ENCODE data around the gene TCF4.

Gene TCF4

DNA sequence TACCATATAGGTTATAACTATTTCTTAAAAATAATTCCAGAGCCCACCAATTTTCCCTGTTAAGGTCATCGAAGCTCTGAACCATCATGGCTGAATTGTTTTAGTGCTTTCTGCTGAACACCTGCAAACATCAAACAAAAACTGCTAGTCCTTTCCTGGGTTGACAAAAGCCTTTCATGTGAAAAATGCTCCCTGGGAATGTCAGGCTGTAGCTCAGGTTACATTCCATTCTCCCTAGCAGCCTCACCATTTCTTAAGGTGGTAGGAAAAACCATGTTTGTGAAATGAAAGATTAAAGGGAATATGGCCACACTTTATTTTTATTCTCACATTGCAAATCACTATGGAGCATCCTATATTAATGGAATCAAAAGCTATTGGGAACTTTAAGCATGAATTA lies 5.7 kb downstream of the TCF4 start (continued):
- TF ChIP-seq, protein P1, sequence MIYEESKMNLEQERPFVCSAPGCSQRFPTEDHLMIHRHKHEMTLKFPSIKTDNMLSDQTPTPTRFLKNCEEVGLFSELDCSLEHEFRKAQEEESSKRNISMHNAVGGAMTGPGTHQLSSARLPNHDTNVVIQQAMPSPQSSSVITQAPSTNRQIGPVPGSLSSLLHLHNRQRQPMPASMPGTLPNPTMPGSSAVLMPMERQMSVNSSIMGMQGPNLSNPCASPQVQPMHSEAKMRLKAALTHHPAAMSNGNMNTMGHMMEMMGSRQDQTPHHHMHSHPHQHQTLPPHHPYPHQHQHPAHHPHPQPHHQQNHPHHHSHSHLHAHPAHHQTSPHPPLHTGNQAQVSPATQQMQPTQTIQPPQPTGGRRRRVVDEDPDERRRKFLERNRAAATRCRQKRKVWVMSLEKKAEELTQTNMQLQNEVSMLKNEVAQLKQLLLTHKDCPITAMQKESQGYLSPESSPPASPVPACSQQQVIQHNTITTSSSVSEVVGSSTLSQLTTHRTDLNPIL (CRISPR knock-in tag; IDR thresholded peaks at IDR 0.05; ENCODE audit: low read depth) = no peak

DNA sequence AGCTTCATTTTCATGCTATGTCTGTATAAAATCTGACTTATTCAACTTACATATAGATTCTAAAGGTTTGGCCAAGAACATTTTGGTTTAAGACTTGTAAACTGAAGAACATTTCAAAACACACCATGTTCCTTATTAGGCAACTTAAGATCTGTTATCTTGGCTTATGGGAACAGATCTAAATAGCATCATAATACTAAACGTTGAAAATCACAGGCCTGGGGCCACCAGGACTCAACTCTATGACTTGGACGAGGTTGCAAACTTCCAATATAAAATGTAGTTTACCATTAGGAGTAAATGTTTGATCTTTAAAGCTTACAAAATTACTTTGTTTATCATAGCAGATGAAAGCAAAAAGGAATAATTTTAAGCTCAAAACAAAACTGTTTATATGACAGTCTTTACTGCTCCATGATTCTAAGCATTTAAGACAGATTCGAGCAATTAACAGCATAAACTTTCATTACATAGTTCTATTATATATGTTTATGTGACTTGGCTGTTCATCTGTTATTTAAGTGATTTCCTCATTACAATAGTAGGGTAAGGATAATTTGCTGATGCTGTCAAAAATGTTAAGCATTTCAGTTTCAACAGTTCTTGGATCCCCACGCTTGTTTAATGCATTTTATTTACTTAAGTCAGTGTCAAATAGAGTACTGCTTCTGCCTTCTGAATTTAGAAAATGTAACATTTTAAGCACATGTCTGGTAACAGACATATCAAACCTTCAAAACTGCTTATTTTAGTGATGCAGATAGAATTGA lies 8.3 kb downstream of the TCF4 start:
- no peak for TF ChIP-seq GLIS3 (CRISPR knock-in tag; IDR thresholded peaks at IDR 0.05)
- TF ChIP-seq SNAI2 (CRISPR knock-in tag; IDR thresholded peaks at IDR 0.05) = no peak
- no peak for ATAC-seq

DNA sequence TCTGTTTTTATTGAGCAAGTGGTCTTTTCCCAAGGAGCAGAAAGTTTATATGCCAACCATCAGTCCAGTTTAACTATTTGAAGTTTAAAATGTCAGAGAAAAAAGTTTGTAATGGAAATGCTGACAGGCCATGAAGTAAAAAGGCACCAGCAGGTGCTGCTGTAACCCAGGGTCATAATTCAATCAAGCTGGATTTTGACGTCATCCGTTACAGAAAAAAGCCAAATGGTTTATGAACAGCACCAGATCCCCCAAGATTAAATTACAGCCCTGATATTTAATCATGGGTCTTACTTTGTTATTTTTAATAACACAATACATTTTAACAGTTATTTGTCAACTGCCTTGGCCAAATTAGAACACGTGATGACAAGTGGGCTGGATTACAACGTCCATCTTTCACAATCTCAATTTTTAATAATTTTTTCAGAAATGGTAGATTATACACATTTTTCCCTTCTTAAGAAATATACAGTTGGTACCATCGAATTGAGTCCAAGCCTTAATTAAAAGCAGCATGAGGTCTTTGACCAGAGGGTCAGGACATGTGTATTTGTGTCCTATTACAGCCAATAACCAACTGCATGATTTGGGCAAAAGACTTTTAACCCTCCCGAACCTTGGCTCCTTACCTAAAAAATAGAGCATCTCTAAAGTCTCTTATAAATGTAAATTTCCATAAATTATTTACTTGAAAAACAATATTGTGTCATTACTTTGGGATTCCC lies 10.0 kb downstream of the TCF4 start:
- ATAC-seq = no peak
- TF ChIP-seq TOX (CRISPR knock-in tag; IDR thresholded peaks at IDR 0.05; ENCODE audit: borderline replicate concordance) (no peak), ARNTL (CRISPR knock-in tag; IDR thresholded peaks at IDR 0.05; ENCODE audit: borderline replicate concordance, low read depth) (peak; percentile 54; the same call in 1 of the 2 replicates), BACH2 (CRISPR knock-in tag; IDR thresholded peaks at IDR 0.05; ENCODE audit: borderline replicate concordance) (no peak), PPARA (CRISPR knock-in tag; IDR thresholded peaks at IDR 0.05; ENCODE audit: borderline replicate concordance) (no peak), RARB (CRISPR knock-in tag; IDR thresholded peaks at IDR 0.05) (no peak), ZNF70 (CRISPR knock-in tag; IDR thresholded peaks at IDR 0.05) (peak; percentile 53; the same call in 1 of the 2 replicates), ZFP30 (CRISPR knock-in tag; IDR thresholded peaks at IDR 0.05) (no peak), ZC3H10 (CRISPR knock-in tag; IDR thresholded peaks at IDR 0.05) (no peak), SNAI2 (CRISPR knock-in tag; IDR thresholded peaks at IDR 0.05) (peak; percentile 98), ZNF8 (CRISPR knock-in tag; IDR thresholded peaks at IDR 0.05) (0 out of 2 replicates have a peak, but pooled peaks have one; percentile 22), TCF4 (CRISPR knock-in tag; IDR thresholded peaks at IDR 0.05; ENCODE audit: borderline replicate concordance) (peak; percentile 95), ESRRG (CRISPR knock-in tag; IDR thresholded peaks at IDR 0.05) (peak; percentile 61; the same call in 1 of the 2 replicates), ISL1 (CRISPR knock-in tag; IDR thresholded peaks at IDR 0.05) (peak; percentile 86), CSDC2 (CRISPR knock-in tag; IDR thresholded peaks at IDR 0.05) (no peak), ZFP3 (CRISPR knock-in tag; IDR thresholded peaks at IDR 0.05) (0 out of 2 replicates have a peak, but pooled peaks have one; percentile 43), OSR1 (CRISPR knock-in tag; IDR thresholded peaks at IDR 0.05) (no peak), GLIS3 (CRISPR knock-in tag; IDR thresholded peaks at IDR 0.05) (0 out of 2 replicates have a peak, but pooled peaks have one; percentile 23), ZNF565 (CRISPR knock-in tag; conservative IDR thresholded peaks at IDR 0.05; ENCODE audit: low read depth) (peak; percentile 75; the same call in 1 of the 2 replicates)
- TF ChIP-seq, protein P2, sequence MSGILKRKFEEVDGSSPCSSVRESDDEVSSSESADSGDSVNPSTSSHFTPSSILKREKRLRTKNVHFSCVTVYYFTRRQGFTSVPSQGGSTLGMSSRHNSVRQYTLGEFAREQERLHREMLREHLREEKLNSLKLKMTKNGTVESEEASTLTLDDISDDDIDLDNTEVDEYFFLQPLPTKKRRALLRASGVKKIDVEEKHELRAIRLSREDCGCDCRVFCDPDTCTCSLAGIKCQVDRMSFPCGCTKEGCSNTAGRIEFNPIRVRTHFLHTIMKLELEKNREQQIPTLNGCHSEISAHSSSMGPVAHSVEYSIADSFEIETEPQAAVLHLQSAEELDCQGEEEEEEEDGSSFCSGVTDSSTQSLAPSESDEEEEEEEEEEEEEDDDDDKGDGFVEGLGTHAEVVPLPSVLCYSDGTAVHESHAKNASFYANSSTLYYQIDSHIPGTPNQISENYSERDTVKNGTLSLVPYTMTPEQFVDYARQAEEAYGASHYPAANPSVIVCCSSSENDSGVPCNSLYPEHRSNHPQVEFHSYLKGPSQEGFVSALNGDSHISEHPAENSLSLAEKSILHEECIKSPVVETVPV (CRISPR knock-in tag; IDR thresholded peaks at IDR 0.05) = peak; percentile 84
- TF ChIP-seq, protein P3, sequence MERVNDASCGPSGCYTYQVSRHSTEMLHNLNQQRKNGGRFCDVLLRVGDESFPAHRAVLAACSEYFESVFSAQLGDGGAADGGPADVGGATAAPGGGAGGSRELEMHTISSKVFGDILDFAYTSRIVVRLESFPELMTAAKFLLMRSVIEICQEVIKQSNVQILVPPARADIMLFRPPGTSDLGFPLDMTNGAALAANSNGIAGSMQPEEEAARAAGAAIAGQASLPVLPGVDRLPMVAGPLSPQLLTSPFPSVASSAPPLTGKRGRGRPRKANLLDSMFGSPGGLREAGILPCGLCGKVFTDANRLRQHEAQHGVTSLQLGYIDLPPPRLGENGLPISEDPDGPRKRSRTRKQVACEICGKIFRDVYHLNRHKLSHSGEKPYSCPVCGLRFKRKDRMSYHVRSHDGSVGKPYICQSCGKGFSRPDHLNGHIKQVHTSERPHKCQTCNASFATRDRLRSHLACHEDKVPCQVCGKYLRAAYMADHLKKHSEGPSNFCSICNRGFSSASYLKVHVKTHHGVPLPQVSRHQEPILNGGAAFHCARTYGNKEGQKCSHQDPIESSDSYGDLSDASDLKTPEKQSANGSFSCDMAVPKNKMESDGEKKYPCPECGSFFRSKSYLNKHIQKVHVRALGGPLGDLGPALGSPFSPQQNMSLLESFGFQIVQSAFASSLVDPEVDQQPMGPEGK (CRISPR knock-in tag; IDR thresholded peaks at IDR 0.05; ENCODE audit: borderline replicate concordance) = no peak
- TF ChIP-seq, protein P1 (CRISPR knock-in tag; IDR thresholded peaks at IDR 0.05; ENCODE audit: low read depth) = peak; percentile 82; the same call in 1 of the 2 replicates
- TF ChIP-seq, protein P4, sequence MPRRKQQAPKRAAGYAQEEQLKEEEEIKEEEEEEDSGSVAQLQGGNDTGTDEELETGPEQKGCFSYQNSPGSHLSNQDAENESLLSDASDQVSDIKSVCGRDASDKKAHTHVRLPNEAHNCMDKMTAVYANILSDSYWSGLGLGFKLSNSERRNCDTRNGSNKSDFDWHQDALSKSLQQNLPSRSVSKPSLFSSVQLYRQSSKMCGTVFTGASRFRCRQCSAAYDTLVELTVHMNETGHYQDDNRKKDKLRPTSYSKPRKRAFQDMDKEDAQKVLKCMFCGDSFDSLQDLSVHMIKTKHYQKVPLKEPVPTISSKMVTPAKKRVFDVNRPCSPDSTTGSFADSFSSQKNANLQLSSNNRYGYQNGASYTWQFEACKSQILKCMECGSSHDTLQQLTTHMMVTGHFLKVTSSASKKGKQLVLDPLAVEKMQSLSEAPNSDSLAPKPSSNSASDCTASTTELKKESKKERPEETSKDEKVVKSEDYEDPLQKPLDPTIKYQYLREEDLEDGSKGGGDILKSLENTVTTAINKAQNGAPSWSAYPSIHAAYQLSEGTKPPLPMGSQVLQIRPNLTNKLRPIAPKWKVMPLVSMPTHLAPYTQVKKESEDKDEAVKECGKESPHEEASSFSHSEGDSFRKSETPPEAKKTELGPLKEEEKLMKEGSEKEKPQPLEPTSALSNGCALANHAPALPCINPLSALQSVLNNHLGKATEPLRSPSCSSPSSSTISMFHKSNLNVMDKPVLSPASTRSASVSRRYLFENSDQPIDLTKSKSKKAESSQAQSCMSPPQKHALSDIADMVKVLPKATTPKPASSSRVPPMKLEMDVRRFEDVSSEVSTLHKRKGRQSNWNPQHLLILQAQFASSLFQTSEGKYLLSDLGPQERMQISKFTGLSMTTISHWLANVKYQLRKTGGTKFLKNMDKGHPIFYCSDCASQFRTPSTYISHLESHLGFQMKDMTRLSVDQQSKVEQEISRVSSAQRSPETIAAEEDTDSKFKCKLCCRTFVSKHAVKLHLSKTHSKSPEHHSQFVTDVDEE (CRISPR knock-in tag; IDR thresholded peaks at IDR 0.05) = peak; percentile 97
- TF ChIP-seq, protein P5, sequence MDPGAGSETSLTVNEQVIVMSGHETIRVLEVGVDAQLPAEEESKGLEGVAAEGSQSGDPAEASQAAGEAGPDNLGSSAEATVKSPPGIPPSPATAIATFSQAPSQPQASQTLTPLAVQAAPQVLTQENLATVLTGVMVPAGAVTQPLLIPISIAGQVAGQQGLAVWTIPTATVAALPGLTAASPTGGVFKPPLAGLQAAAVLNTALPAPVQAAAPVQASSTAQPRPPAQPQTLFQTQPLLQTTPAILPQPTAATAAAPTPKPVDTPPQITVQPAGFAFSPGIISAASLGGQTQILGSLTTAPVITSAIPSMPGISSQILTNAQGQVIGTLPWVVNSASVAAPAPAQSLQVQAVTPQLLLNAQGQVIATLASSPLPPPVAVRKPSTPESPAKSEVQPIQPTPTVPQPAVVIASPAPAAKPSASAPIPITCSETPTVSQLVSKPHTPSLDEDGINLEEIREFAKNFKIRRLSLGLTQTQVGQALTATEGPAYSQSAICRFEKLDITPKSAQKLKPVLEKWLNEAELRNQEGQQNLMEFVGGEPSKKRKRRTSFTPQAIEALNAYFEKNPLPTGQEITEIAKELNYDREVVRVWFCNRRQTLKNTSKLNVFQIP (CRISPR knock-in tag; IDR thresholded peaks at IDR 0.05; ENCODE audit: borderline replicate concordance, low read depth) = no peak

Data from SK-N-SH treated with all-trans-retinoic acid at 6 μM for 48 hours (cell line).